ENCODE results near the gene EGFR. TPM values are rescaled to one million over a fixed set of nuclear protein-coding genes. Genes with fewer than 3 reads are reported as not detected.

Gene EGFR
- total RNA-seq, 1 donor from 2014 or later = 67.2 TPM

- TF ChIP-seq CTCF (IDR thresholded peaks at IDR 0.05; ENCODE audit: insufficient read depth, low read length, poor library complexity, severe bottlenecking) = no peak
- DNase-seq (ENCODE audit: low read depth) = no peak
- H3K36me3 ChIP-seq (ENCODE audit: control insufficient read depth, insufficient read depth, low read length) = no peaks in the 10 kb centered on the region
- H3K4me3 ChIP-seq (ENCODE audit: low read depth, low read length) = no peak overlapping the region
- H3K27me3 ChIP-seq (ENCODE audit: control insufficient read depth, insufficient read depth, low read length) = no peaks in the 10 kb centered on the region
These were observed 2.6 kb upstream of the EGFR start for GRCh38 chr7:55016061-55016745.

- H3K36me3 ChIP-seq (ENCODE audit: control insufficient read depth, insufficient read depth, low read length) = no peaks in the 10 kb centered on the region
- DNase-seq (ENCODE audit: low read depth) = no peak
- H3K4me3 ChIP-seq (ENCODE audit: low read depth, low read length) = no peak overlapping the region
- no peaks in the 10 kb centered on the region for H3K27me3 ChIP-seq (ENCODE audit: control insufficient read depth, insufficient read depth, low read length)
- no peak for TF ChIP-seq CTCF (IDR thresholded peaks at IDR 0.05; ENCODE audit: insufficient read depth, low read length, poor library complexity, severe bottlenecking)
These were observed 2.1 kb upstream of the EGFR start for GRCh38 chr7:55016746-55017090.

- no peak for DNase-seq (ENCODE audit: low read depth)
- TF ChIP-seq CTCF (IDR thresholded peaks at IDR 0.05; ENCODE audit: insufficient read depth, low read length, poor library complexity, severe bottlenecking) = no peak
- Histone ChIP-seq H3K27me3 (ENCODE audit: control insufficient read depth, insufficient read depth, low read length) (no peaks in the 10 kb centered on the region), H3K36me3 (ENCODE audit: control insufficient read depth, insufficient read depth, low read length) (no peaks in the 10 kb centered on the region), H3K4me3 (ENCODE audit: low read depth, low read length) (no peak overlapping the region)
These were observed 976 bp upstream of the EGFR start for GRCh38 chr7:55017841-55018240.

- no peaks in the 10 kb centered on the region for H3K36me3 ChIP-seq (ENCODE audit: control insufficient read depth, insufficient read depth, low read length)
- H3K27me3 ChIP-seq (ENCODE audit: control insufficient read depth, insufficient read depth, low read length) = no peaks in the 10 kb centered on the region
- peak overlapping the region; percentile 86 for H3K4me3 ChIP-seq (ENCODE audit: low read depth, low read length)
- no peak for TF ChIP-seq CTCF (IDR thresholded peaks at IDR 0.05; ENCODE audit: insufficient read depth, low read length, poor library complexity, severe bottlenecking)
- no peak for DNase-seq (ENCODE audit: low read depth)
These were observed 424 bp downstream of the EGFR start for GRCh38 chr7:55019191-55019690.

GRCh38 chr7:55019691-55020465 lies 1.1 kb downstream of the EGFR start:
- DNase-seq (ENCODE audit: low read depth) = no peak
- H3K27me3 ChIP-seq (ENCODE audit: control insufficient read depth, insufficient read depth, low read length) = no peaks in the 10 kb centered on the region
- no peak for TF ChIP-seq CTCF (IDR thresholded peaks at IDR 0.05; ENCODE audit: insufficient read depth, low read length, poor library complexity, severe bottlenecking)
- no peaks in the 10 kb centered on the region for H3K36me3 ChIP-seq (ENCODE audit: control insufficient read depth, insufficient read depth, low read length)
- H3K4me3 ChIP-seq (ENCODE audit: low read depth, low read length) = peak overlapping the region; percentile 86
